IPS DF 6.9 (cell line): ENCODE results near the gene LRRC32.

Experiments
- DNase-seq: peaks from one replicate; pipeline ENCODE4 v3.0.0-alpha.2; 2013; ENCODE audit warnings: low read depth, low spot score
- H3K27ac ChIP-seq: one replicate; pipeline ENCODE4 v1.5.1; 2013; ENCODE audit warnings: low read length, control low read depth
- H3K27me3 ChIP-seq: 2 replicates; pipeline ENCODE4 v1.6.1; 2013; ENCODE audit warnings: mild to moderate bottlenecking, low read length; ENCODE audit not compliant: control insufficient read depth, insufficient read depth
- H3K36me3 ChIP-seq: 2 replicates; pipeline ENCODE4 v1.6.1; 2013; ENCODE audit warnings: low read length; ENCODE audit not compliant: control insufficient read depth, insufficient read depth
- H3K4me1 ChIP-seq: 2 replicates; pipeline ENCODE4 v1.6.1; 2013; ENCODE audit warnings: low read length; ENCODE audit not compliant: control insufficient read depth, insufficient read depth
- H3K4me3 ChIP-seq: 2 replicates; pipeline ENCODE4 v1.5.1; 2013; ENCODE audit warnings: mild to moderate bottlenecking, low read length
- H3K9me3 ChIP-seq: 2 replicates; pipeline ENCODE4 v1.6.1; 2013; ENCODE audit warnings: low read length, inconsistent platforms; ENCODE audit not compliant: control insufficient read depth, insufficient read depth
- WGBS: extraction: QIAGEN DNeasy Blood & Tissue Kit; methylation state at CpG from one replicate; pipeline ENCODE4 v1.1.7; 2013; ENCODE audit warnings: mixed read lengths, missing lambda C conversion rate; ENCODE audit not compliant: insufficient read length, insufficient coverage; 5-methylcytosine and 5-hydroxymethylcytosine counted together

The LRRC32 gene

GRCh38 chr11:76699451-76700091 is 29.0 kb upstream of the LRRC32 start:
- no peaks in the 10 kb centered on the region for H3K9me3 ChIP-seq
- no peak for DNase-seq

GRCh38 chr11:76698321-76699043 is 27.9 kb upstream of the LRRC32 start:
- no peak overlapping the region for H3K4me3 ChIP-seq
- DNase-seq: peak; percentile 43

More at GRCh38 chr11:76699451-76700091, 29.0 kb upstream of the LRRC32 start:
- Histone ChIP-seq H3K36me3 (no peaks in the 10 kb centered on the region), H3K27me3 (no peaks in the 10 kb centered on the region), H3K27ac (no peak overlapping the region), H3K4me1 (no peaks in the 10 kb centered on the region; the same call in none of the 2 replicates), H3K4me3 (no peak overlapping the region)
- WGBS: no CpG with 5 or more reads among the region's 3 CpGs

GRCh38 chr11:76696756-76697155 is 26.2 kb upstream of the LRRC32 start:
- DNase-seq: no peak
- no peaks in the 10 kb centered on the region for H3K9me3 ChIP-seq
- no CpG with 5 or more reads among the region's 12 CpGs for WGBS
- H3K27ac ChIP-seq: no peak overlapping the region
- H3K4me1 ChIP-seq: no peaks in the 10 kb centered on the region; the same call in none of the 2 replicates
- H3K36me3 ChIP-seq: no peaks in the 10 kb centered on the region
- no peak overlapping the region for H3K4me3 ChIP-seq
- H3K27me3 ChIP-seq: no peaks in the 10 kb centered on the region

More at GRCh38 chr11:76698321-76699043, 27.9 kb upstream of the LRRC32 start:
- no peaks in the 10 kb centered on the region; the same call in none of the 2 replicates for H3K4me1 ChIP-seq
- no CpG with 5 or more reads among the region's 17 CpGs for WGBS
- no peaks in the 10 kb centered on the region for H3K9me3 ChIP-seq
- no peaks in the 10 kb centered on the region for H3K27me3 ChIP-seq
- H3K36me3 ChIP-seq: no peaks in the 10 kb centered on the region
- H3K27ac ChIP-seq: no peak overlapping the region

DNA sequence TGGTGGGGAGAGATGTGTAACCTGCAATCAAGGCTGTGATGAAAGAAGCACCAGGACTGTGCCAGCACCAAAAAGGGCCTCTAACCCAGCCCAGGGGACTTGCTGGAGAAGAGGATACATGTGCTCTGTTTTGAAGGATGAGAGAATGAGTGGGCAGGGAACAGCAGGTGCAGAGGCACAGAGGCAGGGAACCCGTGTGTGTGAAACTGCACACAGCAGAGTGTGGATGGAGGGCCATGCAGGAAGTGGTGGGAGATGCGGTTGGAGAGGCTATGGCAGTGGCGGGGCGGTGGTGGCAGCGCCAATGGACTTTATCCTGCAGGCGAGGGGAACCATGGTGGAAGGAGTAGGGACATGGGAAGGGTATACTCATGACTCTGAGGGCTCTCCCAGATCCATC is 25.2 kb upstream of the LRRC32 start:
- Histone ChIP-seq H3K27ac (no peak overlapping the region), H3K36me3 (no peaks in the 10 kb centered on the region), H3K4me1 (no peaks in the 10 kb centered on the region; the same call in none of the 2 replicates), H3K27me3 (no peaks in the 10 kb centered on the region), H3K4me3 (no peak overlapping the region), H3K9me3 (no peaks in the 10 kb centered on the region)
- WGBS: no CpG with 5 or more reads among the region's 6 CpGs
- DNase-seq: no peak

DNA sequence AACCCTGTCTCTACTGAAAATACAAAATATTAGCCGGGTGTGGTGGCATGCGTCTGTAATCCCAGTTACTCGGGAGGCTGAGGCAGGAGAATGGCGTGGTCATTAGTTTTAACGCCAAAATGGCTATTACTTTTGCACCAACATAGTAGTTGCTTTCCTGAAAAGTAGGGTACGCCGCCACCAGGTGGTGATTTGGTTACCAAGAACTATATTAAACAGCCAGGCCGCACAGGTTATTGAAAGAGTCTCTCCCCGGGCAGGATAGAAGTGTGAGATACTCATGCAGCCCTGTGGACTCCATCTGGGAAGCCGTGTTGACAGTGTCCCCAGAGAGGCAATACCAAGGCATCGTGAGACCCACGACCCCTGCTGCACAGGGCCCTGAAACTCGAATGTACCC is 24.6 kb upstream of the LRRC32 start:
- no peaks in the 10 kb centered on the region for H3K9me3 ChIP-seq
- no peaks in the 10 kb centered on the region for H3K36me3 ChIP-seq
- H3K27me3 ChIP-seq: no peaks in the 10 kb centered on the region
- no CpG with 5 or more reads among the region's 13 CpGs for WGBS
- no peak overlapping the region for H3K27ac ChIP-seq
- H3K4me3 ChIP-seq: no peak overlapping the region
- DNase-seq: no peak
- H3K4me1 ChIP-seq: no peaks in the 10 kb centered on the region; the same call in none of the 2 replicates

GRCh38 chr11:76694664-76695063 is 24.1 kb upstream of the LRRC32 start:
- Histone ChIP-seq H3K36me3 (no peaks in the 10 kb centered on the region), H3K9me3 (no peaks in the 10 kb centered on the region), H3K4me3 (no peak overlapping the region), H3K27me3 (no peaks in the 10 kb centered on the region), H3K27ac (no peak overlapping the region), H3K4me1 (no peaks in the 10 kb centered on the region; the same call in none of the 2 replicates)
- no CpG with 5 or more reads among the region's 7 CpGs for WGBS
- no peak for DNase-seq

DNA sequence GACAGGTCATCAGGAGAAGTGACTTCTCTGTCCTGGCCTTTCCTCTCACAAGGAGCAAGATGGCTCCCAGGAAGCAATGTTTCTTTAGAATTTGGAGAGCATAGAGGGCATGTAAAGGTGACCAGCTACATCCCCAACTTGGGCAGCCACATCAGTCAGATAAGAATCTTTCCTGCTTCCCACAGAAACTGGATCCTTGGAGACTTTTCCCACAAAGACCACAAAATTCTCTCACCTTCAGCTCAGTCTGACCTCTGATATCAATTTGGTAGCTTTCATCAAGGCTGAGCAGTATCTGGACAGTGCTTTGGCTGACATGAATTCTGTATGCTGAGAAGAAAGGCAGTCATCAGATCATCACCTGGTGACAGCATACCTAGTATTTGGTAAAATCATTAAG is 23.3 kb upstream of the LRRC32 start:
- Histone ChIP-seq H3K36me3 (no peaks in the 10 kb centered on the region), H3K4me1 (no peaks in the 10 kb centered on the region; the same call in none of the 2 replicates), H3K4me3 (no peak overlapping the region), H3K27ac (no peak overlapping the region), H3K27me3 (no peaks in the 10 kb centered on the region), H3K9me3 (no peaks in the 10 kb centered on the region)
- no peak for DNase-seq

- no peak overlapping the region for H3K27ac ChIP-seq
- no peaks in the 10 kb centered on the region for H3K27me3 ChIP-seq
- WGBS: no CpG with 5 or more reads among the region's 7 CpGs
- H3K4me3 ChIP-seq: no peak overlapping the region
- H3K36me3 ChIP-seq: no peaks in the 10 kb centered on the region
- no peaks in the 10 kb centered on the region for H3K4me1 ChIP-seq
- no peaks in the 10 kb centered on the region for H3K9me3 ChIP-seq
- no peak for DNase-seq
Measured at GRCh38 chr11:76692956-76693355, 22.4 kb upstream of the LRRC32 start.

DNA sequence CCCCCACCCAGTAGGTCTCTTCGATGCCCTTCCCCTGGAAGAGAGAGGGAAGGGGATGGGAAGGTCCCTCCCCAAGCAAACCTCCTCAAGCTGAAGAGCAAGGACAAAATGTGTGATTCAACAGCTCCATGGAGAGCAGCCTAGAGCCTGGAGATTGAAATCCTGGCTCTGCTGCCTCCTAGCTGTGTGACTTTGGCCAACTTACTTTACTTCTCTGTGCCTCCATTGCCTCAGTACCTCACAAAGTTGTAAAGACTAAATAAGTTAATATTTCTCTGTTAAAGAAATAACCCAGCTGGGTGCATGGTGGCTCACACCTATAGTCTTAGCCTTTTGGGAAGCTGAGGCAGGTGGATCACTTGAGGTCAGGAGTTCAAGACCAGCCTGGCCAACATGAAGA is 21.1 kb upstream of the LRRC32 start:
- Histone ChIP-seq H3K4me3 (no peak overlapping the region), H3K36me3 (no peaks in the 10 kb centered on the region), H3K9me3 (no peaks in the 10 kb centered on the region), H3K4me1 (0 out of 2 replicates have a peak, but pooled peaks cover under 1% of the 10 kb centered on the region), H3K27me3 (no peaks in the 10 kb centered on the region), H3K27ac (no peak overlapping the region)
- DNase-seq: no peak
- WGBS: no CpG with 5 or more reads among the region's 1 CpG

DNA sequence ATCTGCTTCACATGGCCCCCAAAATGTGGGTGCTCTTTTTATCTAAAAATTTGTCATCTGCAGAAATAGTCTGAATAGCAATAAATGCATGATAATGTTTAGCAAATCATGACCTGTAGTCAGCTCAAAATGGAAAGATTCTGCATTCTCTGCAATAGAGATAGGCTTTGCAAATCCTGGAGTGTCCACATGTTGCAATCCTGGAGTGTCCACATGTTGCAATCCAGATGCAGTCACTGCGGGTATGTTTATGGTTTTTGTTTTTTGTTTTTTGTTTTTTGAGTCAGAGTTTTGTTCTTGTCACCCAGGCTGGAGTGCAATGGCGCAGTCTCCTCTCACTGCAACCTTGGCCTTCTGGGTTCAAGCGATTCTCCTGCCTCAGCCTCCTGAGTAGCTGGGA is 20.2 kb upstream of the LRRC32 start:
- Histone ChIP-seq H3K36me3 (no peaks in the 10 kb centered on the region), H3K4me3 (no peak overlapping the region), H3K27me3 (no peaks in the 10 kb centered on the region), H3K27ac (no peak overlapping the region), H3K9me3 (no peaks in the 10 kb centered on the region), H3K4me1 (0 out of 2 replicates have a peak, but pooled peaks cover 5% of the 10 kb centered on the region)
- DNase-seq: no peak
- WGBS: no CpG with 5 or more reads among the region's 3 CpGs
